Nephron progenitor cell (in vitro differentiated cells): Measurements from ENCODE around the gene SUSD1.

Experiments used
- DNase-seq: peaks from one replicate; pipeline ENCODE4 v3.0.0; 2021
- H3K27ac Mint-ChIP-seq: 2 replicates; pipeline ENCODE4 v1.8.0; 2021; ENCODE audit warnings: mild to moderate bottlenecking, moderate library complexity, mixed read lengths
- H3K27me3 Mint-ChIP-seq: 2 replicates; pipeline ENCODE4 v1.8.0; 2021; ENCODE audit warnings: mild to moderate bottlenecking, low read depth, mixed read lengths; ENCODE audit not compliant: poor library complexity
- H3K36me3 Mint-ChIP-seq: 2 replicates; pipeline ENCODE4 v1.8.0; 2021; ENCODE audit warnings: low read depth, mixed read lengths
- H3K4me1 Mint-ChIP-seq: 2 replicates; pipeline ENCODE4 v1.8.0; 2021; ENCODE audit warnings: mixed read lengths
- H3K4me3 Mint-ChIP-seq: 2 replicates; pipeline ENCODE4 v1.8.0; 2021; ENCODE audit warnings: mild to moderate bottlenecking, moderate library complexity, mixed read lengths
- H3K9me3 Mint-ChIP-seq: 2 replicates; pipeline ENCODE4 v1.8.0; 2021; ENCODE audit warnings: mild to moderate bottlenecking, moderate library complexity, mixed read lengths
- CTCF ChIP-seq: fragments of 200-600 bp; sonication (generic); IDR thresholded peaks from 2 replicates; pipeline ENCODE4 v1.5.0; 2021; ENCODE audit warnings: antibody characterized with exemption

The SUSD1 gene

DNA sequence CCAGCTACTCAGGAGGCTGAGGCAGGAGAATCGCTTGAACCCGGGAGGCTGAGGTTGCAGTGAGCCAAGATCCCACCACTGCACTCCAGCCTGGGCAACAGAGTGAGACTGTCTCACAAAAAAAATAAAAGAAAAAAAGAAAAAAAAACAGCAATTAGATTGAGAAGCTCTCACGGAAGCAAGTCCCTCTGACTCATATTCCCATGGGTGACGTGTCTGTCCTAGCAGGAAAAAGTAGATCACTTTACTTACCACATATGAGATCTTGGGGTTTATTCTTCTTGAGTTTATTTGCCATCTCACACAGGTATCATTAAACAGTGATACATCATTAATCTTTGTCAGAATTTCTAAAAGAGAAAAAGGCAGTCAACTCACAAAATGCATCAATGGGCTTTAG lies 62.6 kb downstream of the SUSD1 start:
- Mint-ChIP-seq H3K4me3 (no peak overlapping the region), H3K27me3 (no peaks in the 10 kb centered on the region), H3K27ac (no peak overlapping the region), H3K9me3 (no peaks in the 10 kb centered on the region), H3K4me1 (peaks cover 24% of the 10 kb centered on the region), H3K36me3 (peaks cover 22% of the 10 kb centered on the region)
- no peak for TF ChIP-seq CTCF
- DNase-seq = no peak

DNA sequence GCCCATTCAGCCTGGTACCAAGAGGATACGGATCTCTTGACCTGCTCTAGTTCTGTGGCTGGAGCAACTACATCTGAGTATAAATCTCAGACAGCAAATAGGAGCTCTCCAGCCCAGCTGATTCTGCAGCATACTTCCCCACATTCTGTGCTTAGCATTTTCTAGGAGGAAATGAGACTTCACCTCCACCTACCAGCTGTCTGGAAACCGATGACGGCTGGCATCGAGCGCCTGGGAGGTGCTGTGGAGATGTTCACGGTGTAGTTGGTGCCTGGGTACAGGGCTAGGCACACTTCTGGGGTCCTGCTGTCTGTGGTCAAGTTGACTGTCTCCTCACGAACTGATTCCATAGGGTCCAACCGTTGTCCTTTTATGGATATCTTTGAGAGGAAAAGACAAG lies 63.6 kb downstream of the SUSD1 start:
- H3K9me3 Mint-ChIP-seq = no peaks in the 10 kb centered on the region
- no peak overlapping the region for H3K4me3 Mint-ChIP-seq
- H3K27ac Mint-ChIP-seq = no peak overlapping the region
- no peak for DNase-seq
- no peaks in the 10 kb centered on the region for H3K27me3 Mint-ChIP-seq
- TF ChIP-seq CTCF = no peak
- peaks cover 29% of the 10 kb centered on the region for H3K36me3 Mint-ChIP-seq
- peaks cover 24% of the 10 kb centered on the region for H3K4me1 Mint-ChIP-seq

DNA sequence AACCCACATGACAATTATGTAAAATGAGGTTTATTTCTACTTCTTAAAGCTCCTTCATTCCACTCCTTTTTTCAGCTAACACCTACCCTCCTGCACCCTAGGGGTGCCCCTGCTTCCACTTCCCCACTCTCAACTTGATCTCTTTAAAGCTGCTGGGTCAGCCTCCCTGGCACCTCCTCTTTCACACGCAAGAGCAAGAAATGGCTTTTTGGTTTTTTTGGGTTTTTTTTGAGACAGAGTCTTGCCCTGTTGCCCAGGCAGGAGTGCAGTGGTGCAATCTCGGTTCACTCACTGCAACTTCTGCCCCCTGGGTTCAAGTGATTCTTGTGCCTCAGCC lies 64.4 kb downstream of the SUSD1 start:
- Mint-ChIP-seq H3K27me3 (no peaks in the 10 kb centered on the region), H3K4me1 (peaks cover 24% of the 10 kb centered on the region), H3K36me3 (peaks cover 34% of the 10 kb centered on the region), H3K4me3 (no peak overlapping the region), H3K27ac (no peak overlapping the region), H3K9me3 (no peaks in the 10 kb centered on the region)
- TF ChIP-seq CTCF = no peak
- DNase-seq = no peak

DNA sequence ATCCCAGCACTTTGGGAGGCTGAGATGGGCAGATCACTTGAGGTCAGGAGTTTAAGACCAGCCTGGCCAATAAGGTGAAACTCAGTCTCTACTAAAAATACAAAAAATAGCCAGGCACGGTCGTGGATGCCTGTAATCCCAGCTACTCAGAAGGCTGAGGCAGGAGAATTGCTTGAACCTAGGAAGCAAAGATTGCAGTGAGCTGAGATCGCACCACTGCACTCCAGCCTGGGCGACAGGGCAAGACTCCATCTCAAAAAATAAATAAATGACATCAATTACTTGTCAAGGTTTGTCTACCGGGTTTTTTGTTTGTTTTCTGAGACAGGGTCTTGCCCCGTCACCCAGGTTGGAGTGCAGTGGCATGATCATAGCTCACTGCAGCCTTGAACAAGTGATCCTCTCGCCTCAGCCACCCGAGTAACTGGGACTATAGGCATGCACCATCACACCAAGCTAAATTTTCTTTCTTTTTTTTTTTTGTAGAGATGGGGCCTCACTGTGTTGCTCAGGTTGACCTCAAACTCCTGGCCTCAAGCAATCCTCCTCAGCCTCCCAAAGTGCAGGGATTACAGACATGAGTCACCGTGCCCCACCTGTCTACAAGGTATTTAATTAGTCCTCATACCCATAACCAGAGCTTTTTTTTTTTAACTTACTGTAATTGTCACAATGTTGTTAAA lies 64.9 kb downstream of the SUSD1 start:
- no peaks in the 10 kb centered on the region for H3K27me3 Mint-ChIP-seq
- H3K27ac Mint-ChIP-seq = peak overlapping the region; percentile 39
- TF ChIP-seq CTCF = no peak
- DNase-seq = no peak
- peaks cover 34% of the 10 kb centered on the region for H3K36me3 Mint-ChIP-seq
- no peaks in the 10 kb centered on the region for H3K9me3 Mint-ChIP-seq
- peaks cover 24% of the 10 kb centered on the region for H3K4me1 Mint-ChIP-seq
- H3K4me3 Mint-ChIP-seq = no peak overlapping the region

GRCh38 chr9:112104901-112105300 lies 70.2 kb downstream of the SUSD1 start:
- no peak for DNase-seq
- H3K4me3 Mint-ChIP-seq = no peak overlapping the region
- H3K27ac Mint-ChIP-seq = peak overlapping the region; percentile 16
- peaks cover 2% of the 10 kb centered on the region for H3K4me1 Mint-ChIP-seq
- no peak for TF ChIP-seq CTCF
- peaks cover 34% of the 10 kb centered on the region for H3K36me3 Mint-ChIP-seq
- no peaks in the 10 kb centered on the region for H3K9me3 Mint-ChIP-seq
- H3K27me3 Mint-ChIP-seq = no peaks in the 10 kb centered on the region

GRCh38 chr9:112104401-112104800 lies 70.7 kb downstream of the SUSD1 start:
- H3K27ac Mint-ChIP-seq = peak overlapping the region; percentile 16
- H3K4me3 Mint-ChIP-seq = no peak overlapping the region
- no peaks in the 10 kb centered on the region for H3K9me3 Mint-ChIP-seq
- peaks cover 34% of the 10 kb centered on the region for H3K36me3 Mint-ChIP-seq
- no peaks in the 10 kb centered on the region for H3K27me3 Mint-ChIP-seq
- DNase-seq = no peak
- no peak for TF ChIP-seq CTCF
- H3K4me1 Mint-ChIP-seq = no peaks in the 10 kb centered on the region
